IPS-15b (cell line): ENCODE results near the gene TTL.
"Not testable (repeated sequence)": the region's sequence is repeated elsewhere in the genome, so short reads cannot be mapped to it uniquely, and the experiment has no call there.

Source experiments
- H3K27me3 ChIP-seq: one replicate; pipeline ENCODE4 v1.6.1; 2013; ENCODE audit warnings: low read length; ENCODE audit not compliant: control insufficient read depth, insufficient read depth
- H3K36me3 ChIP-seq: one replicate; pipeline ENCODE4 v1.6.1; 2013; ENCODE audit warnings: low read length; ENCODE audit not compliant: control insufficient read depth, insufficient read depth
- H3K4me1 ChIP-seq: one replicate; pipeline ENCODE4 v1.6.1; 2013; ENCODE audit warnings: mild to moderate bottlenecking, low read length; ENCODE audit not compliant: control insufficient read depth, insufficient read depth
- H3K4me3 ChIP-seq: one replicate; pipeline ENCODE4 v1.5.1; 2013; ENCODE audit warnings: low read depth, low read length
- H3K9ac ChIP-seq: one replicate; pipeline ENCODE4 v1.6.1; 2013; ENCODE audit warnings: low read depth, mild to moderate bottlenecking, low read length
- H3K9me3 ChIP-seq: one replicate; pipeline ENCODE4 v1.6.1; 2013; ENCODE audit warnings: mild to moderate bottlenecking, low read length; ENCODE audit not compliant: control insufficient read depth, insufficient read depth

Gene TTL

GRCh38 chr2:112495878-112496277 is 13.9 kb downstream of the TTL start:
- H3K36me3 ChIP-seq = peaks cover 11% of the 10 kb centered on the region
- not testable (repeated sequence) for H3K4me1 ChIP-seq, H3K9me3 ChIP-seq, H3K9ac ChIP-seq, H3K27me3 ChIP-seq, H3K4me3 ChIP-seq

- H3K9ac ChIP-seq, H3K4me3 ChIP-seq, H3K4me1 ChIP-seq, H3K36me3 ChIP-seq, H3K9me3 ChIP-seq, H3K27me3 ChIP-seq: not testable (repeated sequence)
Observed at GRCh38 chr2:112500850-112501484, 19.0 kb downstream of the TTL start.

- not testable (repeated sequence) for H3K9me3 ChIP-seq, H3K4me1 ChIP-seq, H3K9ac ChIP-seq, H3K36me3 ChIP-seq, H3K27me3 ChIP-seq, H3K4me3 ChIP-seq
Observed at GRCh38 chr2:112509239-112509998, 27.5 kb downstream of the TTL start.

DNA sequence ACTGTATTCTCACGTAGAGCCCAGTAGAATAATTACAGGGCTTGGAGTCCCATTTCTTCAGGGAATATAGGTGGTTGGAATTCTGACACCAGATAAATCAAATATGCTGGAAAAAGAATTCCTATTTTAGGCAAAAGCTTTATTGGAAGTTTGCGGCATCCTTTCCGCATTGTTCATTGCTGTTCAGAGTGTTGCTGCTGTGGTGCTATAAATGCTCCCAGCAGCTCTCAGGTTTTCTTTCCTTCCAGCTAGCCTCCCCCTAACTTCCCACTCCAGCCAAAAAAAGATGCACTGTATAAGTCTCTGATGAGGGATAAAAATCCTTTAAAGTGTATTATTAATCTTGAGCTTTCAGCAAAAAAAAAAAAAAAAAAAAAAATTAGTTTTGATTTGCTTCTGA is 34.8 kb downstream of the TTL start:
- Histone ChIP-seq H3K4me1 (no peaks in the 10 kb centered on the region), H3K27me3 (no peaks in the 10 kb centered on the region), H3K4me3 (no peak overlapping the region), H3K9ac (no peak overlapping the region), H3K36me3 (peaks cover 12% of the 10 kb centered on the region), H3K9me3 (no peaks in the 10 kb centered on the region)

- Histone ChIP-seq H3K36me3 (peaks cover 12% of the 10 kb centered on the region), H3K9me3 (no peaks in the 10 kb centered on the region), H3K9ac (no peak overlapping the region), H3K4me1 (no peaks in the 10 kb centered on the region), H3K27me3 (no peaks in the 10 kb centered on the region), H3K4me3 (no peak overlapping the region)
Observed at GRCh38 chr2:112518807-112519206, 36.9 kb downstream of the TTL start.

- no peaks in the 10 kb centered on the region for H3K27me3 ChIP-seq
- H3K9me3 ChIP-seq = no peaks in the 10 kb centered on the region
- no peaks in the 10 kb centered on the region for H3K4me1 ChIP-seq
- no peak overlapping the region for H3K4me3 ChIP-seq
- peaks cover 9% of the 10 kb centered on the region for H3K36me3 ChIP-seq
- H3K9ac ChIP-seq = no peak overlapping the region
Observed at GRCh38 chr2:112519506-112519905, 37.5 kb downstream of the TTL start.

DNA sequence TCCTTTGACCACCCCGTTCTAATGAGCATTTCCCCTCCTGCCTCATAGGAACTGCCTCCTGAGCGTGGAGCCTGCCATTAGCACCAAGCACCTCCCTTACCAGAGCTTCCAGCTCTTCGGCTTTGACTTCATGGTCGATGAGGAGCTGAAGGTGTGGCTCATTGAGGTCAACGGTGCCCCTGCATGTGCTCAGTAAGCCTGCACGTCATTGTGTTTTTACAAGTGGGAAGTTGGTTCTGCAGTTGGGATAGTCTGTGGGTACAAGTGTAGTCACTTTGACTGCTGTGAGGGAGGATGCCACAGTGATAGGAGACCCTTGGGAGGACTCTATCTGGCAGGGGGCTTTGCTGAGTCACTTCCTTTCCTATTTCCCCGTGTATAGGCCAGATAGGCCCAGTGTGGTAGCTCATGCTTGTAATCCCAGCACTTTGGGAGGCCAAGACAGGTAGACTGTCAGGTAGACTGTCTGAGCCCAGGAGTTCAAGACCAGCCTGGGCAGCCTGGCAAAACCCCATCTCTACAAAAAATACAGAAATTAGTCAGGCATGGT is 38.4 kb downstream of the TTL start:
- Histone ChIP-seq H3K36me3 (peaks cover 9% of the 10 kb centered on the region), H3K9ac (no peak overlapping the region), H3K27me3 (no peaks in the 10 kb centered on the region), H3K4me3 (no peak overlapping the region), H3K9me3 (no peaks in the 10 kb centered on the region), H3K4me1 (no peaks in the 10 kb centered on the region)

DNA sequence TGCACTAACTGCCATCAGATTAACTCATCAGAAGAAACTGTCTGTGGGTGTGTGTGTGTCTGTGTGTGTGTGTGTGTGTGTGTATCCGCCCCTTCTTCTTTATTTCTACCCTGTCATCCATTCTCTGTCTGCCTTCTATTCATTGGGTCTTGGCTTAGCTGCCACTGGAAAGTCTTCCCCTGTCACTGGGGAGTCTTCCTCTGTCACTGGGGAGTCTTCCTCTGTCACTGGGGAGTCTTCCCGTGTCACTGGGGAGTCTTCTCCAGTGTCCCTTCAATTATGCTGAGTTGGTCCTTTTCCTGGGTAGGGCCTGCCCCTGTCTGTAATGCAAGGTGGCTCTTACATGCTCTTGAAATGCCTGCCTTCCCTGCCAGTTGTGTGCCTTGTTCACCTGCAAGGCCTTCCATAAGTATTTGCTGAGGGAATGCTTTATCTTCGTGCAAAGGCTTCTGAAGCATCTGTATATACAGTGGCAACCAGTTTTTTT is 41.4 kb downstream of the TTL start:
- no peak overlapping the region for H3K4me3 ChIP-seq

GRCh38 chr2:112524276-112524675 is 42.3 kb downstream of the TTL start:
- peaks cover 18% of the 10 kb centered on the region for H3K36me3 ChIP-seq
- H3K4me3 ChIP-seq, H3K27me3 ChIP-seq, H3K9me3 ChIP-seq, H3K4me1 ChIP-seq, H3K9ac ChIP-seq: not testable (repeated sequence)

More for the DNA sequence above, 41.4 kb downstream of the TTL start:
- peaks cover 9% of the 10 kb centered on the region for H3K36me3 ChIP-seq
- H3K9me3 ChIP-seq = no peaks in the 10 kb centered on the region
- H3K9ac ChIP-seq = no peak overlapping the region
- H3K27me3 ChIP-seq = no peaks in the 10 kb centered on the region
- H3K4me1 ChIP-seq = no peaks in the 10 kb centered on the region

DNA sequence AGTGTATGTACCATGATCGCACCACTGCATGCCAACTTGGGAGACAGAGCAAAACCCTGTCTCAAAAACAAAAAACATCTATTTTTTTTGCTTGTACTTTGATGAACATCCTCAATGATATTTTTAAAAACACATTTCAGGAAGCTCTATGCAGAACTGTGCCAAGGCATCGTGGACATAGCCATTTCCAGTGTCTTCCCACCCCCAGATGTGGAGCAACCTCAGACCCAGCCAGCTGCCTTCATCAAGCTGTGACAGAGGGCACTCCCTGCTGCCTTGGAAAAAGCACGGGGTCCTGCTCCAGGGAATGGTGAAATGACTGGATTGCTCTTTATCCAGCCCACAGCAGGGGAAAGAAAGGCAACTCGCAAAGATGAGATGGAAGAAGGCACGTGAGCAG is 46.6 kb downstream of the TTL start:
- no peak overlapping the region for H3K9ac ChIP-seq
- peaks cover 9% of the 10 kb centered on the region for H3K36me3 ChIP-seq
- H3K9me3 ChIP-seq = no peaks in the 10 kb centered on the region

GRCh38 chr2:112529757-112530156 is 47.8 kb downstream of the TTL start:
- Histone ChIP-seq H3K4me3 (no peak overlapping the region), H3K9ac (no peak overlapping the region), H3K27me3 (no peaks in the 10 kb centered on the region), H3K36me3 (peaks cover 9% of the 10 kb centered on the region), H3K4me1 (no peaks in the 10 kb centered on the region), H3K9me3 (no peaks in the 10 kb centered on the region)

More for the DNA sequence above, 46.6 kb downstream of the TTL start:
- no peak overlapping the region for H3K4me3 ChIP-seq
- H3K4me1 ChIP-seq = no peaks in the 10 kb centered on the region
- no peaks in the 10 kb centered on the region for H3K27me3 ChIP-seq

- Histone ChIP-seq H3K36me3 (peaks cover 9% of the 10 kb centered on the region), H3K9me3 (no peaks in the 10 kb centered on the region), H3K4me1 (no peaks in the 10 kb centered on the region), H3K27me3 (no peaks in the 10 kb centered on the region), H3K9ac (no peak overlapping the region), H3K4me3 (no peak overlapping the region)
Observed at GRCh38 chr2:112530728-112531127, 48.8 kb downstream of the TTL start.
